EH (cell line): ENCODE results near the gene PKP1.

Experiments
- DNase-seq: peaks from one replicate; pipeline ENCODE4 v3.0.0-alpha.2; 2015; ENCODE audit warnings: low read depth

The PKP1 gene

GRCh38 chr1:201309416-201309815 is 26.1 kb downstream of the PKP1 start:
- peak; percentile 78 for DNase-seq

GRCh38 chr1:201310251-201310985 is 27.1 kb downstream of the PKP1 start:
- DNase-seq = no peak

GRCh38 chr1:201310986-201311355 is 27.7 kb downstream of the PKP1 start:
- DNase-seq = peak; percentile 62

DNA sequence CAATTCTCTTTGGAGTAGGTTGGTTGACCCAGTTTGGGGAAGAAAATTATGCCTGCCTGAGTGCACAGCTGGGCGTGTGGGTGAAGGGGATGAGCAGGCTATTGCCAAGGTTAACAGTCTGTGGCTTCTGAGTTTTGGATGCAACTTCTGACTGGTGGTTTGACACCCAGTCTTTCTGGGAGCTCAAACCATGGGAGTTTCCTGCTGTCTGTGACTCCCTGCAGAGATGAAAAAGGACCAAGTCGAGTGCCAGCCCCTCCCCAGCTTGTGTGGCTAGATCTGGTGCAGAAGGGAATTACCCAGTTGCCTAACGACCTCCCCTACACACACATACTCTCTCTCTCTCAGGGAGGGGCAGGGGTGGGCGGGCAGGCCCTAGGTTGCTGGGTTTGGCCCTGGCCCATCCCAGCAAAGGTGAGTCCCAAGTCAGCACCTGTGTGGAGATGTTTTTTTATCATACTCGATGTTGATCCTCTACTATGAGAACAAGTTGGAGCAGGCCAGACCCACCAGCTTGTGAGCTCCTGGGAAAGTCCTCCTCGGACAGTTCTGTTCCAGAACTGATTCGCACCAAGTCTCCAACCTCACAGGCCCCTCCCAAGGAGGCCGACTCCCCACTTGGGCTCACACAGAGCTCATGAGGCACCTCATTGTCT is 28.2 kb downstream of the PKP1 start:
- DNase-seq = no peak

DNA sequence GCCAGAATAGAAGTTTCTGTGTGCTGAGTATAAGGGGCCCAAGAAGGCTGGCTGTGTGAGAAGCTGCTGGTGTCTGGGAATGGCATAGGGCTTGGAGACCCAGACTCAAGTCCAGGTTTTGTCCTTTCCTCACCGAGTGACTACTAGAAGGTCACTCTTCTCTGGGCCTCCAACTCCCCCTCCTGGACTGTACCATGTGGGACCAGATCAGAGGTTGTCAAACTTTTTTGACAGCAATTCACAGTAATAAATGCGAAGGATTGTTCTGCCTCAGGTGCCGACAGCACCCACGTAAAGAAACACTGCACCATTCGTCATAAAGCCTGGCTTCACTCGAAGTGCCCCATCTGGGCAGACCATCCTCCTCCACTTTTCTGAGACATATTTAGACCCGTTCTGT is 29.0 kb downstream of the PKP1 start:
- DNase-seq = no peak

GRCh38 chr1:201313086-201313485 is 29.8 kb downstream of the PKP1 start:
- DNase-seq = no peak

DNA sequence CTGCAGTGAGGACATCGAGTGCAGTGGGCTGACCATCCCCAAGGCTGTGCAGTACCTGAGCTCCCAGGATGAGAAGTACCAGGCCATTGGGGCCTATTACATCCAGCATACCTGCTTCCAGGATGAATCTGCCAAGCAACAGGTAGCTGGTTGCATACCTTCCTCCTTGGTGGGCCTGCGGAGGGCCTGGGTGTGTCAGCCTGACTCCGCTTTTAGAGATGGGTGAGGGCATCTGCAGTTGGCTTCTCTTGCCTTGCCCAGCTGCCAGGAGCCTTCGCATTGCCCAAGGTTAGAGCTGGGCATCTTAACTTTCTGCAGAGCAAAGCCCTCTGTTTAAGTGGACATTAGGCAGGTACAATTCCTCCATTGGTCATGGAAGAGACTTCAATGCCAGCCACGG is 33.2 kb downstream of the PKP1 start:
- no peak for DNase-seq

DNA sequence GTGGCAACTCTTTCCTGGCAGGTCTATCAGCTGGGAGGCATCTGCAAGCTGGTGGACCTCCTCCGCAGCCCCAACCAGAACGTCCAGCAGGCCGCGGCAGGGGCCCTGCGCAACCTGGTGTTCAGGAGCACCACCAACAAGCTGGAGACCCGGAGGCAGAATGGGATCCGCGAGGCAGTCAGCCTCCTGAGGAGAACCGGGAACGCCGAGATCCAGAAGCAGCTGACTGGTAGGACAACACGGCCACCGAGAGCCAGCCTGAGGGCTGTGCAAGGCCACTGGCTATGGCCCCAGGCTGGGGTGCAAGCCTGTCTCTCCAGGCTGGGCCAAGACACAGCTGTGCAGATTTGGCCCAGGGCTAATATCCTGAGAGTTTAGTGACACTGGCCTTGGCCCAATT is 34.2 kb downstream of the PKP1 start:
- DNase-seq = no peak

GRCh38 chr1:201318504-201319340 is 35.4 kb downstream of the PKP1 start:
- no peak for DNase-seq

- DNase-seq = no peak
Observed at GRCh38 chr1:201319631-201320030, 36.3 kb downstream of the PKP1 start.

DNA sequence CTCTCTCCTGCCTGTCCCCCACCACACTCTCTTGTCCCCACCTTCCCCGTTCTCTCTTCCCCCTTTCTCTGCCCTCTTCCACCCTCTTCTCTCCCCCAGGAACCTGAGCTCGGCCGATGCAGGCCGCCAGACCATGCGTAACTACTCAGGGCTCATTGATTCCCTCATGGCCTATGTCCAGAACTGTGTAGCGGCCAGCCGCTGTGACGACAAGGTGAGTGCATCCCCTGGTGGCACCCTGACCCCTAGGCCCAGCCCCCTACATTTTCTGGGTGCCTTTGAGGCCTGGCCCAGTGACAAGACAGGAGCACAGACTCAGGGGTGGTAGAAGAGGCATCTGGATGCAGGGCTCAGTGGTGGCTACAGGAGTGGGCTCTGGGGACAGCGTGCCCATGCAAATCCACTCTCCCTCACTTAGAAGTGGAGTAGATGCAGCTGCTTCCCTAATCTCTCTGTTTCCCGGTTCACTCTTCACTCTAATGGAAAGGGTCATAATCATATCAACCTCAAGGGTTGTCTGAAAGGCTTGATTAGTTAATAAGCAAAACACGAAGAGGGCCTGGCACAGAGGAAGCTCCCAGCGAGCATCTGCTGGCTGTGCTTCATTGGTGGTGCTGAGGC is 37.0 kb downstream of the PKP1 start:
- no peak for DNase-seq

GRCh38 chr1:201321826-201322390 is 38.6 kb downstream of the PKP1 start:
- DNase-seq = no peak

DNA sequence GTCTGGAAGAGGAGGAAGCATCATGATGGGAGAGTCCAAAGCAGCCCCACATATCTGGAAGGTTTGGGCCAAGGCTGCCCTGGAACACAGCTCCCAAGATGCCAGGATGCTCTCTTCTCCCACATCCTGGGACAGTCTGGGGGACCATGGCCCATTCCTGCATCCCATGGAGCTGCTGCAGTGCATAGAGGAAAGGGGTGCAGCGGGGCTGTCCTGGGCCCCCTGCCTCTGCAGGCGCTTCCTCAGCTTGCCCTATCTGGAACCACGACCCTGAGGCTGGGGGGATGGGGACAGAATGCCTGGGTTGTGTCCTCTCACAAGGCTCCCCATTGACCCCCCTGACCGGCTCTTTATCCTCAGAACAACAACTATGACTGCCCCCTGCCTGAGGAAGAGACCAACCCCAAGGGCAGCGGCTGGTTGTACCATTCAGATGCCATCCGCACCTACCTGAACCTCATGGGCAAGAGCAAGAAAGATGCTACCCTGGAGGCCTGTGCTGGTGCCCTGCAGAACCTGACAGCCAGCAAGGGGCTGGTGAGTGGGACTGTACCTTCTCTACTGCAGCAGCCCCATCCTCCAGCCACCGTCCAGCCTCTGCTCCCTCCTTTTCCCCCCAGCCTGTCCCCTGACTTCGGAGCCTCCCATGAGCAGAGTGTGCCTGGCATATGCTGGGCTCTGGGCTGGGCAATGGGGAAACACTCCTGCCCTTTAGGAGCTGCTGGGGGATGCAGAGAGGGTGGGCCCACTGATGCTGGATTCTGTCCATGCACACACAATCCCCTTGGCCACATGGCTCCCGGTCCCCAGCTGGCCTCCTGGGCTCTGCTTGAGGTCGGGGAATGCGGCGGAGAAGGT is 39.6 kb downstream of the PKP1 start:
- DNase-seq = no peak

GRCh38 chr1:201324306-201324705 is 41.0 kb downstream of the PKP1 start:
- DNase-seq = no peak

DNA sequence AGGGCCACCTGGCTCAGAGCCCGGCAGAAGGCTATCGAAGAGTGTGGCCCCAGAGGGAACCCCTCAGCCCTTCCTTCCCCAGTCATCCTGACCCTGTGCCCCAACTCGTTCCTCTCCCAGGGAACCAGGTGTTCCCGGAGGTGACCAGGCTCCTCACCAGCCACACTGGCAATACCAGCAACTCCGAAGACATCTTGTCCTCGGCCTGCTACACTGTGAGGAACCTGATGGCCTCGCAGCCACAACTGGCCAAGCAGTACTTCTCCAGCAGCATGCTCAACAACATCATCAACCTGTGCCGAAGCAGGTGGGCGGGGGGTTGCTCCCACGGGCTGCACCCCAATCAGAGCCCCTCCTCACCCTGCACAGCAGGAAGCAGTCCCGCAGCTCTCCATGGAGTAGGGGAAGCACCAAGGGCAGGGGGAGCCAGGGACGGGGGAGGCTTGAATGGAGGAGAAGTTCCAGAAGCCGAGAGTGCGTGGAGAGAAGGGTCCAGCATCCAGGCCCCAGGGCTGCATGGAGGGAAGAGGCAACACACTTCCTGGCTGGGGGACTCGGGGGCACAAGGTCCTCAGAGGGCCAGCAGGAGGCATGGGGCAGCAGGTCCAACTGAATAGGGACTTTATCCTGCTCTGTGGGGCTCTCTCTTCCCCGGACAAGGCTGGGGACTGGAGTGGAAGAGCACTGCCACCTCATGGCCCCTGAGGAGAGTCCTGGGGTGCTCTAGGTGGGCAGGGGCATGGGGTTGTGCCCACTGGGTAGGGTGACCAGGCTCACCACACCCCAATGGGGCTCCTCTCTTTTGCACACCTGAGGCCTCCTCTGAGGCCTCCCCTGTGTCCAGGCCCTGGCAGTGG is 41.7 kb downstream of the PKP1 start:
- no peak for DNase-seq

DNA sequence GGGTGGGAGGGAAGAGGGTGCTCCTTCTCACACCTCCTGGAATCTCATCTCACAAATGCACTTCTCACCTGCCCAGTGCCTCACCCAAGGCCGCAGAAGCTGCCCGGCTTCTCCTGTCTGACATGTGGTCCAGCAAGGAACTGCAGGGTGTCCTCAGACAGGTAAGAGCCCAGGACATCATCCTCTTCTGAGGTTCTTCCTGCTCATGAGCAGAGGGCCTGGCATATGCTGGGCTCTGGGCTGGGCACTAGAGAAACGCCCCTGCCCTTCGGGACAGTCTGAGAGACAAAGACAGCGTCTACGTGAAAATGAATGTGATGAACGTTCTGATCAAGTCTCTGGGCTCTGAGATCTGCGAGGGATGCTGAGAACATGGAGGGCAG is 42.4 kb downstream of the PKP1 start:
- DNase-seq = no peak

DNA sequence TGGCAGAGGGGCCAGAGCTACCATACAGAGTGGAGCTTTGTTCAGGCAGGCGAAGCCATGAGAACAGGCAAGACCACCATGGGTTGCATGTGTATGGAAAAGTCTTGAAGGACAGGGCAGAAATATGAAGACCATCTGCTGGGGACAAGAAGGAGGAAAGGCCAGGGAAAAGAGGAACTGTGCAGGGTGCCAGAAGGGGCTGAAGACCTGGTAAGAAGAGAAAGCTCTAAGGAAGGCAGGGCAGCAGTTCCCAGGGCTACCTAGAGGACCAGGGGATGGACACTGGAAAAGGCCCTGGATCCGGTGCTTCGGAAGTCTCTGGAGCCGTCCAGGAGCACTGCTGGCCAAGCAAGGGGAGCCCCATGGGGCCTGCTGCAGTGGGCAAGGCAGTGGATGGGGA is 43.4 kb downstream of the PKP1 start:
- no peak for DNase-seq

DNA sequence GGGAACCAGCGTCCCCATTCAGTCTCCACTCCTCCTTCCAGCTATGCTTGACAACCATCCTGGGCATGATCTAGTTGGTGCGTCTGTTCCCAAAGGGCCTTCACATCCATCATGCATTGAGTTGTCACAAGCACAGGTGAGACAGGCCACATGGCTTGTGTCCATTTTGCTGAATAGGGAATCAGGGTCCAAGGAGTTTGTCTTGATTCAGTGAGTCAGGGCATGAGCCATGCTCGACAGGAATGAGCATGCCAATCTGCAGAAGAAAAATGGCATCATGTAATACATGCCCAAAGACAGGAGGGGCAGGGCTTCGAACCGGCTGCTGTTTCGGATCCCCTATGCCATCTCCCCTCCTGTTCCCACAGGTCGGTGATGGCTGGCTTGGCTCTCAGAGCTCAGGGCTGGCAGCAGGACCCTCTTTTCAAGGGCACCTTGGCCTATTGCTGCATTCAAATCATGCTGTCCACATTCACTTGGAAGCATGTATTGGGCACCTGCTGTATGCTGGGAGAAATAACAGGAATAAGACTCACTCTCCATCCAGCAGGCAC is 44.5 kb downstream of the PKP1 start:
- no peak for DNase-seq

DNA sequence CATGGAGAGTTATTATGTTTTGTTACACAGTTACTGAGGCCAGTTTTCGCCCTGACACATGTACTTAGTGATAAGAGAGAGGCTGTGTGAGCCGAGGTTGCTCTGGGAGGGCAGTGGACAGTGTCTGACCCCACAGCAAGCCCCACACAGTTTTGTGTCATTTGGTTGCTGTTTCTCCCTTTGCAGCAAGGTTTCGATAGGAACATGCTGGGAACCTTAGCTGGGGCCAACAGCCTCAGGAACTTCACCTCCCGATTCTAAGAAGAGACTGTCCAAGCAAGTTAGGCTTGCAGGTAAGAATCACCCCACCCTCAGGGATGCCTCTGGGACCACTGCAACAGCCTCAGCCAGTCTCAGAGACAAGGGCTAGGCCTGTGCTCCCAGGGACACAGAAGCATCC is 45.3 kb downstream of the PKP1 start:
- DNase-seq = no peak

DNA sequence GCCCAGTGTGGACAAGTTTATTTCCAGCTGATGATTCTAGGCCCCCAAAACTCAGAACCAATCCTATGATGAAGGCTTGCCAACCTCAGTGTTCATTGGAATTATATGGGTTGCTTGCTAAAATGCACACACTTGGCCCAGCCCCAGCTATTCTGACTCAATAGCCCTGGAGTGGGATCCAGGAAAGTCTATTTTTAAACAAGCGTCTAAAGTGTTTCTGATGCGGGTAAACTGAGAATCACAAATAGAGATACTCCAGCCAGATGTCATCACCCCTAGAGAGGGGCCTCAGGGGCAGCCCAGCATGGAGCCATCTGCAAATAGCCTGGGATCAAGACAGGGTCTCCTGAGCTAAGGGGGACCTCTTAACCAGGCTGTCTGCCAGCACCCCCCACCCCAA is 46.0 kb downstream of the PKP1 start:
- peak; percentile 75 for DNase-seq
